ENCODE measurements around the gene PPP1R3F. TPM values are rescaled to one million over a fixed set of nuclear protein-coding genes. Genes with fewer than 3 reads are reported as not detected.
A peak's percentile ranks its signal among the peaks of the same experiment; 100 is the strongest.
"Not testable (repeated sequence)": the region's sequence is repeated elsewhere in the genome, so short reads cannot be mapped to it uniquely, and the experiment has no call there.

PPP1R3F gene
- total RNA-seq, 1 donor = 5.6 TPM

DNA sequence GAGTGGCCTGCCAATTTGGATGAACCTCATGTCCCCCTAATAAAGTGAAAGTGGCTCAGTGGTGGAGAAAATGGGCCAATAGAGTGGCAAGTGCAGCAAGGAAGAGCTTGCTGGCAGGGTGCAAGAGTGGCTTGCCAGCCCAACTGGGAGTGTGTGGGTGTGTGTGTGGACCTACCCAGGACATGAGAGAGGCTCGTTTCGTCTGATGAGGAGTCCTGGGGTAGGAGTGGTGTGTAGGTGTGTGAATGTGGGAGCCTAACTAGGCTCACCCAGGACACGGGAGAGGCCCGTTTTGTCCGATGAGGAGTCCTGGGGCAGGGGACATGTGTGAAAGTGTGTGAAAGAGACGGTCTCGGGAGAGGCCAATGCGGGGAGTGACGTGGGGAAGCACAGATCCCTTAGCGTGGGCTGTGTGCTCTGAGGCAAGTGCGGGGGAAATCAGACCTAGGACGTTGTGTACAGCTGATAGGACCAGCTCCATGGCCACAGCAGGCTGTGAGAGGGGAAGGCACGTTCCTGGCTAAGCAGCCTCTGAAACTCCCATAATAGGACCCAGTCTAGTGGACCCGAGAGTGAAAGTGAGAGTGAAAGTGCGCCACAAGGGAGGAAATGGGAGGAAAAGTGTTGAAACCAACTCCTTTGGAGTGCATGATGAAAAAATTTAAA lies 39.1 kb downstream of the PPP1R3F start:
- H3K4me3 ChIP-seq (ENCODE audit: low read depth, low read length) = peak overlapping the region; percentile 42
- TF ChIP-seq, protein P1, sequence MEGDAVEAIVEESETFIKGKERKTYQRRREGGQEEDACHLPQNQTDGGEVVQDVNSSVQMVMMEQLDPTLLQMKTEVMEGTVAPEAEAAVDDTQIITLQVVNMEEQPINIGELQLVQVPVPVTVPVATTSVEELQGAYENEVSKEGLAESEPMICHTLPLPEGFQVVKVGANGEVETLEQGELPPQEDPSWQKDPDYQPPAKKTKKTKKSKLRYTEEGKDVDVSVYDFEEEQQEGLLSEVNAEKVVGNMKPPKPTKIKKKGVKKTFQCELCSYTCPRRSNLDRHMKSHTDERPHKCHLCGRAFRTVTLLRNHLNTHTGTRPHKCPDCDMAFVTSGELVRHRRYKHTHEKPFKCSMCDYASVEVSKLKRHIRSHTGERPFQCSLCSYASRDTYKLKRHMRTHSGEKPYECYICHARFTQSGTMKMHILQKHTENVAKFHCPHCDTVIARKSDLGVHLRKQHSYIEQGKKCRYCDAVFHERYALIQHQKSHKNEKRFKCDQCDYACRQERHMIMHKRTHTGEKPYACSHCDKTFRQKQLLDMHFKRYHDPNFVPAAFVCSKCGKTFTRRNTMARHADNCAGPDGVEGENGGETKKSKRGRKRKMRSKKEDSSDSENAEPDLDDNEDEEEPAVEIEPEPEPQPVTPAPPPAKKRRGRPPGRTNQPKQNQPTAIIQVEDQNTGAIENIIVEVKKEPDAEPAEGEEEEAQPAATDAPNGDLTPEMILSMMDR (IDR thresholded peaks at IDR 0.05; ENCODE audit: insufficient read depth, low read depth, low read length) = no peak
- DNase-seq (ENCODE audit: low read depth) = peak; percentile 39

DNA sequence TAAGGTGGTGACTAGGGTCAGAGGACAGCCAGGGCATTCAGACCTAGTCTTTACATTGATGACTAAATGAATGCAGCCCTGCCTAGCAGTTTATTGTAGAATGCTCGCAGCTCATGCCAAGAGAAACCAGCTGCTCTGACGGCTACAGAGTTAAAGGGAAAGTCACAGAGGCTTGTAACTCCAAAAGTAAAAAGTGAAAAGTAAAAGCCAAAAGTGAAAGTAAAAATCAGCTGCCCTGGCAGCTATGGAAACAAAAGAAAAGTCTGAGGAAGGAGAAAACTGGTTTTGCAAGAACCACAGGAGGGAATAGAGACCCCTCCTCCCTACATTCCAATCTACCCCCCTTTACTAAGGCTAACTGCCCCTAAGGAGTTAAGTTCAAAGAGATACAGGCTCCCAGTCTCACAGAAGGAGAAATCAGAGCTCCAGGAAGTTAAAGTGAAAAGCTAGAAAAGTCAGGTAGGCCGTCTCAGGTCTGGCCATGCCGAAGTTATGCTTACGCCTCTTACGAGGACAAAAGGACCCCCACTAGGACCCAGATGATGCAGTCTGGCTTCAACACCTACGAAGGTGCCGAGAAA lies 39.9 kb downstream of the PPP1R3F start:
- DNase-seq (ENCODE audit: low read depth) = peak; percentile 34
- TF ChIP-seq, protein P1 (IDR thresholded peaks at IDR 0.05; ENCODE audit: insufficient read depth, low read depth, low read length) = no peak
- H3K4me3 ChIP-seq (ENCODE audit: low read depth, low read length) = peak overlapping the region; percentile 42

DNA sequence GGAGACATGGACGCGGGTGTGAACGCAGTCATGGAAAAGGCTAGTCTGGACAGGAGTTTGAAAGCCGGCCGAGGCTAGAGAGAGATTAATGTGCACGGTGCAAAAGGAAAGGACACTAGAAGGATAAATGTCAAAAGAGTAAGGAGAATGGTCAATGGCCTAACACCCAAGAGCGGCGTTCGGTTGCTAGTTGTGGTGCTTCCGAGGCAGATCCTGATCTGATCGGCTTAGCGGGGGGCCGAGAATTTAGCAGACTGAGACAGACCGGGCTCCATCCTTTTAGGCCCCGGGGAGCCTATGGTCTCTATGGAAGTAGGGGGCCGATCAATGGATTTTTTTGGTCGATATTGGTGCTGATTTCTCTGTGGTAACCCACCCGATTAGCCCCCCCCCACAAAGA lies 40.8 kb downstream of the PPP1R3F start:
- DNase-seq (ENCODE audit: low read depth) = no peak
- TF ChIP-seq, protein P1 (IDR thresholded peaks at IDR 0.05; ENCODE audit: insufficient read depth, low read depth, low read length) = no peak
- H3K4me3 ChIP-seq (ENCODE audit: low read depth, low read length) = no peak overlapping the region

DNA sequence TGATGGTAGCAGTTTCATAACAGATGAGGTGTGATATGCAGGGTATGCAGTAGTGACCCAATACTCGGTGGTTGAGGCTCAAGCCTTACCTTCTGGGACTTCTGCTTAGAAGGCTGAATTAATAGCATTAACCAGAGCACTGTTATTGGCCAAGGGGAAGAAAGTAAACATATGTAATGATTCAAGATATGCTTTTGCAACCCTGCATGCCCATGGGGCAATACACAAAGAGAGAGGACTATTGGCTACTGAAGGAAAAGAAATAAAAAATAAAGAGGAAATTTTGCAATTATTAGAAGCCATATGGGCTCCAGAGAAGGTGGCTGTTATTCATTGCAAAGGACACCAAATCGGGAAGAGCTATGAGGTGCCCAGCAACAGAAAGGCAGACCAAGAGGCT lies 42.6 kb downstream of the PPP1R3F start:
- H3K4me3 ChIP-seq (ENCODE audit: low read depth, low read length) = no peak overlapping the region

DNA sequence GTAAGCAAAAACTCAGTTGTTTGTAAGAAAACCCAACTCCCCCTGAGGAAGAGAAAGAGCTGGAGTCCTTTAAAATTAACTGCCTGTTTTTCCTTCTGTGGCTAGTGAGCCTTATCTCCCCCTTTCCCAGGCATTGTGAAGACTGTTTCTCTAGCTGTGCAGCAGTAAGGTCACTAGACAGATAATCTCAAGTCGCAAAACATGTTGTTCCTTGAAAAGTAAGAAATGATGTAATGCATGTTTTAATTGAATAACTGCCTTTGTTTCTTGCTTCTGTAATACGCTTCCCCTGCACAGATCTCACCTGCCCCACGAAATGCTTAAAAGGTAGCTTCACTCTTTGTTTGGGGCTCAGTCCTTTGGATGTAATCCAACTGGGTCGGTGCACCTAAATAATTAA lies 46.5 kb downstream of the PPP1R3F start:
- H3K4me3 ChIP-seq (ENCODE audit: low read depth, low read length) = no peak overlapping the region
- TF ChIP-seq, protein P1 (IDR thresholded peaks at IDR 0.05; ENCODE audit: insufficient read depth, low read depth, low read length) = no peak
- no peak for DNase-seq (ENCODE audit: low read depth)

More for the DNA sequence above, 42.6 kb downstream of the PPP1R3F start:
- TF ChIP-seq, protein P1 (IDR thresholded peaks at IDR 0.05; ENCODE audit: insufficient read depth, low read depth, low read length) = no peak
- no peak for DNase-seq (ENCODE audit: low read depth)

DNA sequence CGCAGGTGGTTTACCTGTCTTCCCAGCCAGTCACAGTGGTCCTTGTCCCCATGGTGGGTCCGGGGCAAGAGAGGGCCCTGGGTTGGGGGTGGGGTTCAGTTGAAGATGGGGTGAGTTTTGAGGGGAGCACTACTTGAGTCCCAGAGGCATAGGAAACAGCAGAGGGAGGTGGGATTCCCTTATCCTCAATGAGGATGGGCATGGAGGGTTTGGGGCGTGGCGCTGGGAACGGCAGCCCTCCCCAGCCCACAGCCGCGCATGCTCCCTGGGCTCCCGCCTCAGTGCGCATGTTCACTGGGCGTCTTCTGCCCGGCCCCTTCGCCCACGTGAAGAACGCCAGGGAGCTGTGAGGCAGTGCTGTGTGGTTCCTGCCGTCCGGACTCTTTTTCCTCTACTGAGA lies 52.1 kb downstream of the PPP1R3F start, which contains the start of gene GAGE12J:
Gene GAGE12J, plus strand, starts transcription at position 301 of the 400 bp plus-strand sequence. CDS start 1,157 bp downstream, outside the sequence.
- not testable (repeated sequence) for H3K4me3 ChIP-seq (ENCODE audit: low read depth, low read length); DNase-seq (ENCODE audit: low read depth)

DNA sequence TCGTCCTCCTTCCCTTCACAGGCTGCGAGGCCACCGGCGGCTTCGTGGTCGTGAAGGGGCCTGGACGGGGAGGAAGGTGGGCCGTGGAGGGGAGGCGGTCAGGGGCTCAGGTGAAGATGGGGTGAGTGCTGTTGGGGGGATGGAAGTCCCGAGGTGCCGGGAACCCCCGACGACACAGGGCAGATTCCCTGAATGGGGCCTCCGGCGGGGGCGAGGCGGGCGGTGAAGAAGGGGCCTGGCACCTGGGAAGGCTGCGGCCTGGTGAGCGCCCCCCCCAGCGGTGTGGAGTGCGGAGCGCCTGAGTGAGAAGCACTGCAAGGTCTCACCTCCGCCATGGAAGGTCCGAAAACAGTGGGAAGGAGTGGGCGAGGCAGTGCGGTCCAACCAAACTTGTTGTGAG lies 52.7 kb downstream of the PPP1R3F start:
- not testable (repeated sequence) for DNase-seq (ENCODE audit: low read depth); H3K4me3 ChIP-seq (ENCODE audit: low read depth, low read length)

DNA sequence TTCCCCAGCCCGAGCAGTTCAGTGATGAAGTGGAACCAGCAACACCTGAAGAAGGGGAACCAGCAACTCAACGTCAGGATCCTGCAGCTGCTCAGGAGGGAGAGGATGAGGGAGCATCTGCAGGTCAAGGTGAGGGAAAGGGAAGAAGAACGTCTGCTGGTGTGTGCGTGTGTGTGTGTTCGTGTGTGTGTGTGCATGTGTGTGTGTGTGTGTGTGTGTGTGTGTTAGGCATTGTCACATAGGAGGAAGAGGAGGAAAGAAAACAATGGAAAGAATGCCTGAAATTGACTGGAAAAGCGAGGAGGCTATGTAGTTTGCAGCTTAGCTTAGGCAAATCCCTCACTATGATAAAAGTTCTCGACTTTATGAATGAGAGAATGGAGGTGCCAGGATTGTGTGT lies 54.1 kb downstream of the PPP1R3F start:
- H3K4me3 ChIP-seq (ENCODE audit: low read depth, low read length); DNase-seq (ENCODE audit: low read depth): not testable (repeated sequence)

DNA sequence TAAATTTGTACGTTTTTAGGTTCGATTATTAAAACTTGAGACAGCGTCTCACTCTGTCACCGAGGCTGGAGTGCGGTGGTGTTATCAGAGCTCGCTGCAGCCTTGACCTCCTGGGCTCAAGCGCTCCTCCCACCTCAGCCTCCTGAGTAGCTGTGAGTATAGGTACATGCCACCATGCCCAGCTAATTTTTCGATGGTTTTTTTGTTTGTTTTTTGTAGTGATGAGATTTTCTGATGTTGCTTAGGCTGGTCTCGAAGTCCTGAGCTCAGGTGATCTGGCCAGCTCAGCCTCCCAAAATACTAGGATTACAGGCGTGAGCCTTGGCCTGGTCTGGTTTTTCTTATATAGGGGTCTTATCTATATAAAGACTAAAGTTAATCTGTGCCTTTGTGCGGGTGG lies 60.8 kb downstream of the PPP1R3F start:
- DNase-seq (ENCODE audit: low read depth); H3K4me3 ChIP-seq (ENCODE audit: low read depth, low read length): not testable (repeated sequence)

DNA sequence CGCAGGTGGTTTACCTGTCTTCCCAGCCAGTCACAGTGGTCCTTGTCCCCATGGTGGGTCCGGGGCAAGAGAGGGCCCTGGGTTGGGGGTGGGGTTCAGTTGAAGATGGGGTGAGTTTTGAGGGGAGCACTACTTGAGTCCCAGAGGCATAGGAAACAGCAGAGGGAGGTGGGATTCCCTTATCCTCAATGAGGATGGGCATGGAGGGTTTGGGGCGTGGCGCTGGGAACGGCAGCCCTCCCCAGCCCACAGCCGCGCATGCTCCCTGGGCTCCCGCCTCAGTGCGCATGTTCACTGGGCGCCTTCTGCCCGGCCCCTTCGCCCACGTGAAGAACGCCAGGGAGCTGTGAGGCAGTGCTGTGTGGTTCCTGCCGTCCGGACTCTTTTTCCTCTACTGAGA lies 61.7 kb downstream of the PPP1R3F start, which contains the start of gene GAGE13:
Gene GAGE13, plus strand, starts transcription at position 301 of the 400 bp plus-strand sequence. CDS start 1,156 bp downstream, outside the sequence.
- not testable (repeated sequence) for DNase-seq (ENCODE audit: low read depth); H3K4me3 ChIP-seq (ENCODE audit: low read depth, low read length)

DNA sequence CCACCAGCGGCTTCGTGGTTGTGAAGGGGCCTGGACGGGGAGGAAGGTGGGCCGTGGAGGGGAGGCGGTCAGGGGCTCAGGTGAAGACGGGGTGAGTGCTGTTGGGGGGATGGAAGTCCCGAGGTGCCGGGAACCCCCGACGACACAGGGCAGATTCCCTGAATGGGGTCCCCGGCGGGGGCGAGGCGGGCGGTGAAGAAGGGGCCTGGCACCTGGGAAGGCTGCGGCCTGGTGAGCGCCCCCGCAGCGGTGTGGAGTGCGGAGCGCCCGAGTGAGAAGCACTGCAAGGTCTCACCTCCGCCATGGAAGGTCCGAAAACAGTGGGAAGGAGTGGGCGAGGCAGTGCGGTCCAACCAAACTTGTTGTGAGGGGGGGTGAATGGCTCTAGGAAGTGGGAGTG lies 62.2 kb downstream of the PPP1R3F start:
- H3K4me3 ChIP-seq (ENCODE audit: low read depth, low read length); DNase-seq (ENCODE audit: low read depth): not testable (repeated sequence)

All from fibroblast of villous mesenchyme (primary cell).